IPS-20b (cell line): Measurements from ENCODE around the gene EDNRB.

Experiments
- H3K27ac ChIP-seq: one replicate; pipeline ENCODE4 v1.5.1; 2013; ENCODE audit warnings: low read length
- H3K27me3 ChIP-seq: 2 replicates; pipeline ENCODE4 v1.6.1; 2013; ENCODE audit warnings: mild to moderate bottlenecking, low read length, inconsistent platforms; ENCODE audit not compliant: insufficient read depth
- H3K36me3 ChIP-seq: 2 replicates; pipeline ENCODE4 v1.6.1; 2013; ENCODE audit warnings: low read depth, mild to moderate bottlenecking, inconsistent platforms, low read length, moderate library complexity; ENCODE audit not compliant: insufficient read depth
- H3K4me1 ChIP-seq: 2 replicates; pipeline ENCODE4 v1.6.1; 2013; ENCODE audit warnings: mild to moderate bottlenecking, control low read depth, inconsistent platforms, low read length, moderate library complexity; ENCODE audit not compliant: insufficient read depth
- H3K4me3 ChIP-seq: 2 replicates; pipeline ENCODE4 v1.5.1; 2013; ENCODE audit warnings: mild to moderate bottlenecking, low read length, inconsistent platforms
- H3K9ac ChIP-seq: 2 replicates; pipeline ENCODE4 v1.6.1; 2013; ENCODE audit warnings: low read depth, mild to moderate bottlenecking, inconsistent platforms, low read length, moderate library complexity
- H3K9me3 ChIP-seq: 2 replicates; pipeline ENCODE4 v1.6.1; 2013; ENCODE audit warnings: mild to moderate bottlenecking, low read depth, low read length, inconsistent platforms; ENCODE audit not compliant: insufficient read depth

EDNRB gene

DNA sequence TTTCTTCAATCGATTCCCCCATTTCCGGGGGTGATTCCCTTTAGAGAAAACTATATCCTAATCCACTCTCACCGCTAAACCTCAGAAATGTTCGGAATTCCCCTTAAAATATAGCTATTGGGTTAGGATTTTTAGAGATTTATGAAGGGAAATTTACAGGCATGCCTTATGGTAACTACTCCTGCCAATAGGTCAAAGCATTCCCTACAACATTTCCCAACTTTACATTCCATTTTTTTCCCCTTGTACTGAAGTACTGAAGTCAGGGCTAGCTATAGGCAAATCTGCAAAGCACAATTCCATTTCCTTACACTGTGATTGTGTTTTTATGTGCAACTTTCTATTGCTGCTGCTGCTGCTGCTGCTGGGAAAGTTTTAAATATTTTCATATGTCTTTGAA, 2.1 kb downstream of the EDNRB start:
- Histone ChIP-seq H3K36me3 (no peaks in the 10 kb centered on the region; the same call in 1 of the 2 replicates), H3K4me1 (peaks cover 17% of the 10 kb centered on the region), H3K9ac (peak overlapping the region; percentile 47; the same call in 1 of the 2 replicates), H3K9me3 (no peaks in the 10 kb centered on the region), H3K27me3 (peaks cover 41% of the 10 kb centered on the region), H3K27ac (no peak overlapping the region), H3K4me3 (peak overlapping the region; percentile 72)

DNA sequence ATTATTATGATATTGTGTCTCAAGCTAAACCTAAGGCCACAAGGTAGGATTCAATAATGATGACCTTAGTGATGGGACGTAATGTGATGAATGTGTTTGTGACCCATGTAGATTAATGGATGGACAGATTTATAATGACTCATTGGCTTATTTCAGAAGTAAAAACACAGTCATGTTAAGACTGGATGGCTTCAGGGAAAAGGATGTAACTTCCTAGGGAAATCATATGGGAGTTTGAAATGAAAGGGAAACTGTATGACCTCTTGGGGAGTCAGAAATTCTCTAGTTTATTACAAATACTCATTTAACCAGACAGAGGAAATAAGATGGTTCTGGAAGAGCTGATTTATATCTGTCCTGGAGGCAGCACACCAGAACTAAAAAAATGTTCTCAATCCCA, 2.9 kb downstream of the EDNRB start:
- peak overlapping the region; percentile 47; the same call in 1 of the 2 replicates for H3K9ac ChIP-seq
- H3K27me3 ChIP-seq, result peaks cover 38% of the 10 kb centered on the region
- H3K36me3 ChIP-seq, result no peaks in the 10 kb centered on the region; the same call in 1 of the 2 replicates
- peaks cover 17% of the 10 kb centered on the region for H3K4me1 ChIP-seq
- H3K4me3 ChIP-seq, result peak overlapping the region; percentile 72
- H3K9me3 ChIP-seq, result no peaks in the 10 kb centered on the region
- no peak overlapping the region for H3K27ac ChIP-seq

DNA sequence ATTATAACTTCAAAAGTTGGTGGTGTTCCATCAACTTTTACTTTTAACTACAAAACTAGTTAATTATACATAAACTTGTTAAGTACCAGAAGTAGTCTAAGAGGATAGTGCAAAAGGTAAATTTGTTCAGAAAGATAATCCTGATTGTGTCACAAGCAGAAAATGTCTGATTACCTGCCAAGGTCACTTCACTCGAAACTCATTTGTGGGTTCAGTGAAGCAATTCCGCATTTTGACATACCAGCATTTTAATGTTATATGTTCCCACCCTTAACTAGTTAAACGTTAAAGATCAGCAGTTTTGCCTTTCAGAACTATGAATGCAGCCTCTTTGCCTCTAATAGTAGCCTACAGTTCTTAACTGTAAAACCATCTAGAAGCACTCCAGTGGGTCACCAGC, 5.6 kb downstream of the EDNRB start:
- no peak overlapping the region for H3K9ac ChIP-seq
- H3K27me3 ChIP-seq, result peaks cover 11% of the 10 kb centered on the region
- no peak overlapping the region for H3K27ac ChIP-seq
- peaks cover 9% of the 10 kb centered on the region for H3K4me1 ChIP-seq
- H3K4me3 ChIP-seq, result no peak overlapping the region
- H3K36me3 ChIP-seq, result no peaks in the 10 kb centered on the region; the same call in 1 of the 2 replicates
- no peaks in the 10 kb centered on the region for H3K9me3 ChIP-seq

DNA sequence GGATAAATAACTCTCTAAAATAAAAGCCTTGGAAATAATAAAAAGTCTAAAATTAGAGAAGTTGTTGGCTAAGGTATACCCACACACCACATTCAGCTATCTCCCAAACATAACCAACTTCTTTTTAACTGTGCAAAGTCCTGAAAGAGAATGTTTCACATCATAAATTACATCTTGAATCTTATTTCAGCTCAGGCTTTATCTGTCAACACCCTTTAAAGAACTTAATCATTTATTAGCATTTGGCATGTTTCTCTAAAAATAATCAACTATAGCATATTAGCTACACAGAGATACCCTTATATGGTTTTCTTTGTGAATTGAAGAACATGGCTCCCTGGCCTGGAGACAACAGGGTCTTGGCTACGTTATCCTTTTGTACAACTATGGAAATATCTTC, 6.9 kb downstream of the EDNRB start:
- H3K27me3 ChIP-seq, result no peaks in the 10 kb centered on the region
- H3K36me3 ChIP-seq, result no peaks in the 10 kb centered on the region; the same call in 1 of the 2 replicates
- H3K27ac ChIP-seq, result no peak overlapping the region
- H3K4me3 ChIP-seq, result no peak overlapping the region
- H3K4me1 ChIP-seq, result peaks cover 7% of the 10 kb centered on the region
- no peak overlapping the region for H3K9ac ChIP-seq
- H3K9me3 ChIP-seq, result no peaks in the 10 kb centered on the region

DNA sequence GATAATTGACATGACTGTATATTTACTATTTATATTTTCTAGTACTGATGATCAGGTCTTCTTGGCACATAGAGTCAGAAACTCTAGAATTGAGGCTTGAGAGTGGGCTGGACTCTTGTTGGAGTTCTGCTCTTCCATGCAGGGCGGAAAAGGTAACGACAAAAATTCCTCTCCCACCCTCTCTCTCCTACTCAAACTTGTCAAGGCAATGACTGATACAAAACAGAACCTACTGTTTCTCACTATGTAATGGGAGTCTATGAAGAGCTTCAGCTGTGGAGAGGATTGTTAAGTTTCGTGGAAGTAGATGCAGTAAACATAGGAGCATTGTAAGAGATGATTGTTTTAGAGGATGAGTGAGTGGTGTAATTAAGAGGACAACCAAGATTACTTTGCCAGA, 8.8 kb downstream of the EDNRB start:
- H3K4me3 ChIP-seq, result no peak overlapping the region
- no peaks in the 10 kb centered on the region for H3K9me3 ChIP-seq
- H3K4me1 ChIP-seq, result no peaks in the 10 kb centered on the region
- H3K9ac ChIP-seq, result no peak overlapping the region
- H3K27me3 ChIP-seq, result no peaks in the 10 kb centered on the region
- no peak overlapping the region for H3K27ac ChIP-seq
- H3K36me3 ChIP-seq, result no peaks in the 10 kb centered on the region; the same call in 1 of the 2 replicates

DNA sequence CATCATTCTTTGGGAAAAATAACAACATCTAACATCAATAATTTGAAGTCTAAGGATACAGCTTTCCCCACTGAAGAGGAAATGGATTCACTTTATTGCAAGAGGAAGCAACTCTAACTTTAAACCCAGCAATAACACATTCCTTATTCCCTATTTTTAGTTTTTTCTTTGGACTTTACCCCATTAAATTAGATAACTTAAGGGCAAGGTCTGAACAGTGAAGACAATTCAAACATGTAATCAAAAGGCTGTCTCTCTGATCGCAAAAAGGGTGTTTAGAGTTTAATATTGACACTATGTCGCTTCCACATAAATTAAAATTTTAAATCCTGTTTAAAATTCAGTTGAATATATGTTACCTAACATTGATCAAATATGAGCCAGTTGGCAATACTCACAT, 10.1 kb downstream of the EDNRB start:
- H3K9ac ChIP-seq, result no peak overlapping the region

DNA sequence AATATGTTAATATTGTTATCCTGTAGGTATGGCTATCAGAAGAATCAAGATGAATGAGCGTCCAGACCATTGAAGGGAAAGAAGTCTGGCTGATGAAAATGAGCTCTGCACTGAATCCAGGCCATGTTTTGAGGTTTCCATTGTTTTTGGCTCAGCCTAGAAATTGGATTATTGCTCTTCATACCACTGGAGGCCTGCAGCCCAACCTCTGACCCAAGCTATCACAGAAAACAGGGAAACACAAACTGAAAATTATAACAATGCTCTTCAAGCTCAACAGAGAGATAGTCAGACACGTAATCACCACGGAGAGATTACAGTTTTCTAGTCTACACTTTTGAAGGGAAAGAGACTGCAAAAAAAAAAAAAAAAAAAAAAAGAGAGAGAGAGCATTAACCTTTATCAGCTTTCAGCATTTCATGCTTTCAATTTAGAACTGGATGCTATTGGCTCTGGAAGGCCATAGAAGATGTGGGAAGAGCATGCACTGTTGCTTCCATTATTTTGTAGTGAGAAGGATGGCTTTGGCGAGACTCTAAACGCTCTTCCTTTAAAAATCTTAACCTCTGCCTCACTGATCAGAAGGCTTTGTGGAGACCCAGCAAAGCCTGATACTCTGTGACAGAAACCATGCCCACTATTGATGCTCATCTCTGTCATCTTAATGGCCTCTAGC, 10.8 kb downstream of the EDNRB start:
- H3K27me3 ChIP-seq, result no peaks in the 10 kb centered on the region
- no peak overlapping the region for H3K27ac ChIP-seq
- H3K36me3 ChIP-seq, result peaks cover 4% of the 10 kb centered on the region
- no peak overlapping the region for H3K9ac ChIP-seq
- no peaks in the 10 kb centered on the region for H3K4me1 ChIP-seq
- peaks cover 7% of the 10 kb centered on the region for H3K9me3 ChIP-seq
- no peak overlapping the region for H3K4me3 ChIP-seq

More for the DNA sequence above, 10.1 kb downstream of the EDNRB start:
- Histone ChIP-seq H3K9me3 (no peaks in the 10 kb centered on the region), H3K4me1 (no peaks in the 10 kb centered on the region), H3K27me3 (no peaks in the 10 kb centered on the region), H3K36me3 (no peaks in the 10 kb centered on the region), H3K27ac (no peak overlapping the region), H3K4me3 (no peak overlapping the region)

DNA sequence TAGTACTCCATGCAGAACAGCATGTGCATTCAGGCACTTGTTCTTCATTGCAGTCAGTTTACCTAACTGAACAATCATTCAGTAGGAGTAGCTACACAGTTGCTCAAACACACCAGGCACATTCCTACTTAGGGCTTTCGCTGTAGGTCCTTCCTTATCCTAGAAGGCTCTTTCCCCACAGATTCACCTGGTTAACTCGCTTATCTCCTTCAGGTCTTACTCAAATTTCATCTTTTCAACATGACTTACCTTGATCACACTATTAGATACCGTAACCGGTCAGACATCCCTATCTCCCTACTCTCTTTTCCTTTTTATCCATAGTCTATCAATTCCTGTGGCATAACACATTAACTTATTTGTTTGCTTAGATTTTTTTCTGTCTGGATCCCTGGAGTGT, 14.6 kb downstream of the EDNRB start:
- H3K4me1 ChIP-seq, result no peaks in the 10 kb centered on the region
- H3K27me3 ChIP-seq, result no peaks in the 10 kb centered on the region
- H3K9me3 ChIP-seq, result peaks cover 15% of the 10 kb centered on the region
- peaks cover 26% of the 10 kb centered on the region for H3K36me3 ChIP-seq
- H3K4me3 ChIP-seq, result no peak overlapping the region
- no peak overlapping the region for H3K9ac ChIP-seq
- H3K27ac ChIP-seq, result no peak overlapping the region

DNA sequence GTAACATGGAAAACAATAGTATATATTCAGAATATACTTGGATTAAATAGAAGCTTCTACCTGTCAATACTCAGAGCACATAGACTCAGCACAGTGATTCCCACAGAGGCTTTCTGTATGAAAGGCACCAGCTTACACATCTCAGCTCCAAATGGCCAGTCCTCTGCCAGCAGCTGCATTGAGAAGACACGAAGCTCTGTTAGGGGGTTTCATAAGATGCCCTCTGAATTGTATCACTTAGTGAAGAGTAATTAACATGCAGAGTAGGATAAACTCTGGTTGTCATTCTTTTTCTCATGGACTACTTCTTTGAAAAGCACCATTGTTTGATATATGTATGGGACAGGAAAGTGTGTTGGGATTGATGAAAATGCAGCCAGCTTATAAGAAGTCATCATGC, 15.2 kb downstream of the EDNRB start:
- H3K4me3 ChIP-seq, result no peak overlapping the region
- peaks cover 15% of the 10 kb centered on the region for H3K9me3 ChIP-seq
- H3K27ac ChIP-seq, result no peak overlapping the region
- no peak overlapping the region for H3K9ac ChIP-seq
- no peaks in the 10 kb centered on the region for H3K27me3 ChIP-seq
- H3K36me3 ChIP-seq, result peaks cover 26% of the 10 kb centered on the region
- no peaks in the 10 kb centered on the region for H3K4me1 ChIP-seq

DNA sequence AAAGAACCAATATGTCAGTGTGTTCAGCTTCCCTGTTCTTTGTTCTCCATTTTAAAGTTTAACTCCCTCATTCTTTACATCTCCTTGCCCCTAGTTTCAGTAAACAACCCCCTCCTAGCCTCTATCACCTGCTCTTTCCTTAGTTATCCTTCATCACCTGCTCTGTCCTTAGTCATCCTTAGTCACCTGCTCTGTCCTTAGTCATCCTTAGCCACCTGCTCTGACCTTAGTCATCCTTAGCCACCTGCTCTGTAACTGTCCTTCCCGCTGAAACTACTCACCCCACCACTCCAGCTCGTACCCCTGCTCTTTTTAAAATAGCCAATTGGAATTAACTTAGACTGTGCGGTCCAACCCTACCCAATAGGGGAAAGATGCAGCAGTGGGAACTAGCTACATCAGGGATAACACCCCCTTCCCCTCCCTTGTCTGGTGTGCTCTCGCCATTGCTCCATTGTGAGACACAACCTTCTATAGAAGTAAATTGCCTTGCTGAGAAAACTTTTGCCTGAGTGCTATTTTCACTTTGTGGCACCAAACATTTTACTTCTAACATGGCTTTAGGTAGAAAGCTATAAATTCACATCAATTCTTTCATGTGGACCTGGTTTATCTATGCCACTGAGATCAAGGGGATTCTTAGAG, 16.2 kb downstream of the EDNRB start:
- Histone ChIP-seq H3K9ac (no peak overlapping the region), H3K4me1 (no peaks in the 10 kb centered on the region)

DNA sequence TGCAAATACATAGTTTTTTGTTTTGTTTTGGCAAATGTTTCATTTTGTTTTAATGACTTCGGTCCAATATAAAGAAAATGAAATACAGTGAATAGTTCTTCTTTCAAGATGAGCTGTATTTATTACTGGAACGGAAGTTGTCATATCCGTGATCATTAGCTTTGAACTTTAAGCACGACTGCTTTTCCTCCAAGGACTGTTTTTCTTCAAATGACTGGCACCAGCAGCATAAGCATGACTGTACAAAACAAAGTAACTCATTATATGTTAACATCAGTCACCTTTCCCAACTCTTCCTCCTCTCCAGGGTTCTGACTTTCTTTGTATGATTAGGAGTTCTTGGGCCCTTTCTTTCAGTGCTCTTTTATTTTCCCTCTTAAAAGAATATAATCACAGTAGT, 20.5 kb downstream of the EDNRB start:
- Histone ChIP-seq H3K9ac (no peak overlapping the region), H3K36me3 (peaks cover 30% of the 10 kb centered on the region), H3K4me1 (0 out of 2 replicates have a peak, but pooled peaks cover 3% of the 10 kb centered on the region), H3K27ac (no peak overlapping the region), H3K9me3 (peaks cover 12% of the 10 kb centered on the region), H3K27me3 (no peaks in the 10 kb centered on the region), H3K4me3 (no peak overlapping the region)

More for the DNA sequence above, 16.2 kb downstream of the EDNRB start:
- no peaks in the 10 kb centered on the region for H3K27me3 ChIP-seq
- no peak overlapping the region for H3K4me3 ChIP-seq
- peaks cover 15% of the 10 kb centered on the region for H3K9me3 ChIP-seq
- peaks cover 31% of the 10 kb centered on the region for H3K36me3 ChIP-seq
- no peak overlapping the region for H3K27ac ChIP-seq

DNA sequence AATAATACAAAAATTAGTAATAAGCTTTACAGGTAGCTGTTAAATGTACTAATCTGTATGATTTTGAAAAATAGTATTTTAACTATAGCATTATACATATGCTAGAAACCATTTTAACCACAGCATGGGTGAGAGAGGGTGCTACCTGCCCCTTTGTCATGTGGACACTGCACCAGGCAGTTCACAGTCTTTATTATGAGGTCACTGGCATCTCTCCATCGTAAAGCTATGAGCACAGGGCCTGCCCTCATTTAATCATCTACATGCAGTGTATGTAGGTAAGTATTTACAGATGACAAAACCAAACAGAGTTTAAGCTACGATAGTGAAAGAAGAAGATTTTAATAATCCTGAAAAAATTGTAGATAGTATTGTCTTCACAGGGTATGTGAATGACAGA, 21.7 kb downstream of the EDNRB start:
- Histone ChIP-seq H3K9ac (no peak overlapping the region), H3K4me1 (peaks cover 9% of the 10 kb centered on the region; the same call in 1 of the 2 replicates), H3K9me3 (peaks cover under 1% of the 10 kb centered on the region; the same call in 1 of the 2 replicates), H3K27ac (no peak overlapping the region), H3K27me3 (no peaks in the 10 kb centered on the region), H3K4me3 (no peak overlapping the region), H3K36me3 (peaks cover 20% of the 10 kb centered on the region)
